H9 (cell line): Measurements from ENCODE around the gene ASTN1. TPM values are rescaled to one million over a fixed set of nuclear protein-coding genes. Genes with fewer than 3 reads are reported as not detected.

ENCODE experiments used
- DNase-seq: peaks from one replicate; pipeline ENCODE4 v3.0.0-alpha.2; 2017
- H2AFZ ChIP-seq: one replicate; pipeline ENCODE4 v1.6.1; 2013; ENCODE audit warnings: mild to moderate bottlenecking, low read length, control low read depth, moderate library complexity
- H2AK5ac ChIP-seq: 2 replicates; pipeline ENCODE4 v1.6.1; 2013; ENCODE audit warnings: low read length, control low read depth, mixed read lengths; ENCODE audit not compliant: insufficient read length
- H2BK120ac ChIP-seq: one replicate; pipeline ENCODE4 v1.6.1; 2013; ENCODE audit warnings: low read depth, mild to moderate bottlenecking, low read length, control low read depth, inconsistent platforms; ENCODE audit not compliant: poor library complexity, severe bottlenecking
- H2BK12ac ChIP-seq: 2 replicates; pipeline ENCODE4 v1.6.1; 2013; ENCODE audit warnings: low read length, control low read depth, mixed read lengths, low read depth; ENCODE audit not compliant: insufficient read length
- H2BK15ac ChIP-seq: 2 replicates; pipeline ENCODE4 v1.6.1; 2013; ENCODE audit warnings: low read depth, low read length, control low read depth
- H2BK20ac ChIP-seq: one replicate; pipeline ENCODE4 v1.6.1; 2013; ENCODE audit warnings: low read depth, mild to moderate bottlenecking, low read length, control low read depth, inconsistent platforms; ENCODE audit not compliant: poor library complexity, severe bottlenecking
- H2BK5ac ChIP-seq: 2 replicates; pipeline ENCODE4 v1.6.1; 2013; ENCODE audit warnings: low read length, control low read depth, mixed read lengths; ENCODE audit not compliant: insufficient read length
- H3K14ac ChIP-seq: 2 replicates; pipeline ENCODE4 v1.6.1; 2013; ENCODE audit warnings: low read length, control low read depth; ENCODE audit not compliant: insufficient read depth
- H3K18ac ChIP-seq: 2 replicates; pipeline ENCODE4 v1.6.1; 2013; ENCODE audit warnings: low read depth, mild to moderate bottlenecking, mixed read lengths, low read length, control low read depth; ENCODE audit not compliant: insufficient read length
- H3K23ac ChIP-seq: 2 replicates; pipeline ENCODE4 v1.6.1; 2013; ENCODE audit warnings: low read length, control low read depth, mixed read lengths, low read depth; ENCODE audit not compliant: insufficient read length
- H3K23me2 ChIP-seq: 2 replicates; pipeline ENCODE4 v1.6.1; 2013; ENCODE audit warnings: low read depth, mild to moderate bottlenecking, mixed read lengths, low read length, control low read depth; ENCODE audit not compliant: insufficient read length, poor library complexity, severe bottlenecking
- H3K27ac ChIP-seq: 2 replicates; pipeline ENCODE4 v1.5.1; 2013; ENCODE audit warnings: low read length, control low read depth, mixed read lengths, low read depth; ENCODE audit not compliant: insufficient read length
- H3K27me3 ChIP-seq: 2 replicates; pipeline ENCODE4 v1.6.1; 2013; ENCODE audit warnings: low read length, control low read depth, inconsistent platforms; ENCODE audit not compliant: insufficient read depth
- H3K4ac ChIP-seq: 2 replicates; pipeline ENCODE4 v1.6.1; 2013; ENCODE audit warnings: low read depth, mild to moderate bottlenecking, control low read depth, inconsistent platforms, low read length, moderate library complexity
- H3K4me1 ChIP-seq: 2 replicates; pipeline ENCODE4 v1.6.1; 2013; ENCODE audit warnings: low read length, control low read depth, inconsistent platforms; ENCODE audit not compliant: insufficient read depth
- H3K4me2 ChIP-seq: 2 replicates; pipeline ENCODE4 v1.6.1; 2013; ENCODE audit warnings: low read length, control low read depth, mixed read lengths; ENCODE audit not compliant: insufficient read length, insufficient read depth
- H3K56ac ChIP-seq: 2 replicates; pipeline ENCODE4 v1.6.1; 2013; ENCODE audit warnings: low read depth, mild to moderate bottlenecking, mixed read lengths, low read length, control low read depth; ENCODE audit not compliant: insufficient read length
- H3K79me1 ChIP-seq: 2 replicates; pipeline ENCODE4 v1.6.1; 2013; ENCODE audit warnings: low read depth, mild to moderate bottlenecking, moderate library complexity, low read length, control low read depth, inconsistent platforms; ENCODE audit not compliant: insufficient read depth, poor library complexity, severe bottlenecking
- H3K79me2 ChIP-seq: 2 replicates; pipeline ENCODE4 v1.6.1; 2013; ENCODE audit warnings: low read length, control low read depth, inconsistent platforms; ENCODE audit not compliant: insufficient read depth
- H3K9ac ChIP-seq: 2 replicates; pipeline ENCODE4 v1.6.1; 2013; ENCODE audit warnings: low read length, control low read depth, mixed read lengths; ENCODE audit not compliant: insufficient read length; ENCODE audit errors: extremely low read depth
- H3K9me3 ChIP-seq: one replicate; pipeline ENCODE4 v1.6.1; 2013; ENCODE audit warnings: low read depth, low read length, inconsistent platforms; ENCODE audit not compliant: control insufficient read depth
- H3T11ph ChIP-seq: one replicate; pipeline ENCODE4 v1.6.1; 2013; ENCODE audit warnings: mild to moderate bottlenecking, low read length, control low read depth, inconsistent platforms
- H4K20me1 ChIP-seq: one replicate; pipeline ENCODE4 v1.6.1; 2013; ENCODE audit not compliant: control insufficient read depth, insufficient read length, insufficient read depth
- H4K5ac ChIP-seq: 2 replicates; pipeline ENCODE4 v1.6.1; 2013; ENCODE audit warnings: low read depth, mild to moderate bottlenecking, mixed read lengths, low read length, control low read depth; ENCODE audit not compliant: insufficient read length
- H4K8ac ChIP-seq: replicated peaks from 2 replicates; pipeline ENCODE4 v1.6.1; 2013; ENCODE audit warnings: low read length, control low read depth, mixed read lengths, low read depth; ENCODE audit not compliant: insufficient read length
- H4K91ac ChIP-seq: 2 replicates; pipeline ENCODE4 v1.6.1; 2013; ENCODE audit warnings: low read depth, mild to moderate bottlenecking, moderate library complexity, mixed read lengths, low read length, control low read depth; ENCODE audit not compliant: insufficient read length
- H3K27ac Mint-ChIP-seq, 3 experiments: 2 replicates in 2 of 3; 3 replicates in 1 of 3; pipeline ENCODE4 v1.8.0; 2020 to 2021; ENCODE audit warnings: mixed read lengths in 3 of 3, mild to moderate bottlenecking in 1 of 3, moderate library complexity in 1 of 3
- H3K27me3 Mint-ChIP-seq: 2 replicates; pipeline ENCODE4 v1.8.0; 2021; ENCODE audit warnings: low read depth, mild to moderate bottlenecking, moderate library complexity, mixed read lengths
- H3K36me3 Mint-ChIP-seq, 3 experiments: 2 replicates in 2 of 3; 3 replicates in 1 of 3; pipeline ENCODE4 v1.8.0; 2020 to 2021; ENCODE audit warnings: low read depth in 3 of 3, mixed read lengths in 3 of 3; ENCODE audit not compliant: insufficient read depth in 1 of 3
- H3K4me1 Mint-ChIP-seq, 2 experiments: 2 replicates each; pipeline ENCODE4 v1.8.0; 2020; ENCODE audit warnings: mixed read lengths in 2 of 2
- H3K4me3 Mint-ChIP-seq, 2 experiments: 2 replicates in 1 of 2; 3 replicates in 1 of 2; pipeline ENCODE4 v1.8.0; 2020 to 2021; ENCODE audit warnings: mild to moderate bottlenecking in 2 of 2, mixed read lengths in 2 of 2, moderate library complexity in 1 of 2
- H3K9me3 Mint-ChIP-seq, 2 experiments: 2 replicates in 1 of 2; 3 replicates in 1 of 2; pipeline ENCODE4 v1.8.0; 2020; ENCODE audit warnings: mild to moderate bottlenecking in 2 of 2, mixed read lengths in 2 of 2, moderate library complexity in 1 of 2
- WGBS: extraction: QIAGEN DNeasy Blood & Tissue Kit; methylation state at CpG from one replicate; pipeline ENCODE4 v1.1.7; 2013; ENCODE audit warnings: missing lambda C conversion rate, low lambda C conversion rate, mixed read lengths; ENCODE audit not compliant: insufficient read length; ENCODE audit errors: extremely low coverage; 5-methylcytosine and 5-hydroxymethylcytosine counted together
- total RNA-seq: library from RNA; stranded (reverse); gene quantifications from 2 replicates; pipeline ENCODE4 v1.2.1, GENCODE V29; 2021
- TF ChIP-seq, protein P1 (sequence below): fragments of 200-600 bp; sonication (generic); conservative IDR thresholded peaks from 3 replicates; pipeline ENCODE4 v1.8.0; 2021; ENCODE audit warnings: antibody characterized with exemption, mild to moderate bottlenecking

Gene ASTN1
- total RNA-seq, 1 experiment from 2014 or later: 0.98 TPM

- Histone ChIP-seq H3K27ac (no peak overlapping the region), H2AFZ (no peak overlapping the region), H3K79me2 (no peaks in the 10 kb centered on the region), H3K9me3 (no peaks in the 10 kb centered on the region), H3K4me2 (no peak overlapping the region), H2BK15ac (no peak overlapping the region), H4K8ac (no peak overlapping the region), H2BK120ac (no peak overlapping the region), H3K56ac (no peak overlapping the region), H3K79me1 (no peaks in the 10 kb centered on the region), H2BK12ac (no peak overlapping the region), H3K4ac (no peak overlapping the region), H4K5ac (no peak overlapping the region), H3K27me3 (no peaks in the 10 kb centered on the region), H4K20me1 (no peaks in the 10 kb centered on the region), H3K23me2 (no peaks in the 10 kb centered on the region), H3T11ph (no peak overlapping the region), H2BK5ac (no peak overlapping the region), H3K4me1 (no peaks in the 10 kb centered on the region), H3K23ac (no peak overlapping the region), H4K91ac (no peak overlapping the region), H3K9ac (no peak overlapping the region), H2BK20ac (no peak overlapping the region), H3K14ac (no peak overlapping the region), H2AK5ac (no peak overlapping the region), H3K18ac (no peak overlapping the region)
- Mint-ChIP-seq H3K27ac (no peak overlapping the region), H3K27me3 (peaks cover 12% of the 10 kb centered on the region), H3K4me1 (peaks cover 0 to 6% of the 10 kb centered on the region in 2 experiments; a peak in 2 of 4 replicates), H3K9me3 (no peaks in the 10 kb centered on the region), H3K4me3 (no peak overlapping the region), H3K36me3 (no peaks in the 10 kb centered on the region)
- TF ChIP-seq, protein P1, sequence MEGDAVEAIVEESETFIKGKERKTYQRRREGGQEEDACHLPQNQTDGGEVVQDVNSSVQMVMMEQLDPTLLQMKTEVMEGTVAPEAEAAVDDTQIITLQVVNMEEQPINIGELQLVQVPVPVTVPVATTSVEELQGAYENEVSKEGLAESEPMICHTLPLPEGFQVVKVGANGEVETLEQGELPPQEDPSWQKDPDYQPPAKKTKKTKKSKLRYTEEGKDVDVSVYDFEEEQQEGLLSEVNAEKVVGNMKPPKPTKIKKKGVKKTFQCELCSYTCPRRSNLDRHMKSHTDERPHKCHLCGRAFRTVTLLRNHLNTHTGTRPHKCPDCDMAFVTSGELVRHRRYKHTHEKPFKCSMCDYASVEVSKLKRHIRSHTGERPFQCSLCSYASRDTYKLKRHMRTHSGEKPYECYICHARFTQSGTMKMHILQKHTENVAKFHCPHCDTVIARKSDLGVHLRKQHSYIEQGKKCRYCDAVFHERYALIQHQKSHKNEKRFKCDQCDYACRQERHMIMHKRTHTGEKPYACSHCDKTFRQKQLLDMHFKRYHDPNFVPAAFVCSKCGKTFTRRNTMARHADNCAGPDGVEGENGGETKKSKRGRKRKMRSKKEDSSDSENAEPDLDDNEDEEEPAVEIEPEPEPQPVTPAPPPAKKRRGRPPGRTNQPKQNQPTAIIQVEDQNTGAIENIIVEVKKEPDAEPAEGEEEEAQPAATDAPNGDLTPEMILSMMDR: no peak
- WGBS: no CpG with 5 or more reads among the region's 1 CpG
- DNase-seq: no peak
Measured at GRCh38 chr1:176989023-176989422, 175.5 kb downstream of the ASTN1 start.
